Keratinocyte (primary cell): Measurements from ENCODE around the gene RANBP2.
"Not testable (repeated sequence)": the region's sequence is repeated elsewhere in the genome, so short reads cannot be mapped to it uniquely, and the experiment has no call there.

Experiments used
- EZH2 ChIP-seq: IDR thresholded peaks from one replicate; pipeline ENCODE4 v1.6.1; 2012; ENCODE audit warnings: inconsistent platforms, mild to moderate bottlenecking, low read length, moderate library complexity
- TF ChIP-seq, protein P1 (sequence below), 3 experiments: IDR thresholded peaks in 1 of 3; conservative IDR thresholded peaks in 1 of 3; optimal IDR thresholded peaks in 1 of 3; 2 replicates in 2 of 3; 3 replicates in 1 of 3; pipeline versions ENCODE3 to v1.5.1; 2011; ENCODE audit warnings: low read length in 3 of 3, mild to moderate bottlenecking in 3 of 3, moderate library complexity in 2 of 3, control low read depth in 1 of 3, inconsistent platforms in 1 of 3; ENCODE audit not compliant: insufficient read depth in 2 of 3; ENCODE audit errors: extremely low read depth in 1 of 3

GRCh38 chr2:108726048-108726447, 6.8 kb downstream of the RANBP2 start:
- TF ChIP-seq, protein P1, sequence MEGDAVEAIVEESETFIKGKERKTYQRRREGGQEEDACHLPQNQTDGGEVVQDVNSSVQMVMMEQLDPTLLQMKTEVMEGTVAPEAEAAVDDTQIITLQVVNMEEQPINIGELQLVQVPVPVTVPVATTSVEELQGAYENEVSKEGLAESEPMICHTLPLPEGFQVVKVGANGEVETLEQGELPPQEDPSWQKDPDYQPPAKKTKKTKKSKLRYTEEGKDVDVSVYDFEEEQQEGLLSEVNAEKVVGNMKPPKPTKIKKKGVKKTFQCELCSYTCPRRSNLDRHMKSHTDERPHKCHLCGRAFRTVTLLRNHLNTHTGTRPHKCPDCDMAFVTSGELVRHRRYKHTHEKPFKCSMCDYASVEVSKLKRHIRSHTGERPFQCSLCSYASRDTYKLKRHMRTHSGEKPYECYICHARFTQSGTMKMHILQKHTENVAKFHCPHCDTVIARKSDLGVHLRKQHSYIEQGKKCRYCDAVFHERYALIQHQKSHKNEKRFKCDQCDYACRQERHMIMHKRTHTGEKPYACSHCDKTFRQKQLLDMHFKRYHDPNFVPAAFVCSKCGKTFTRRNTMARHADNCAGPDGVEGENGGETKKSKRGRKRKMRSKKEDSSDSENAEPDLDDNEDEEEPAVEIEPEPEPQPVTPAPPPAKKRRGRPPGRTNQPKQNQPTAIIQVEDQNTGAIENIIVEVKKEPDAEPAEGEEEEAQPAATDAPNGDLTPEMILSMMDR (optimal IDR thresholded peaks at IDR 0.05 in 1 of 3, IDR thresholded peaks at IDR 0.05 in 1 of 3, conservative IDR thresholded peaks at IDR 0.05 in 1 of 3; ENCODE audit: extremely low read depth in 1 of 3, insufficient read depth in 2 of 3, low read length in 3 of 3), result not testable (repeated sequence)
- not testable (repeated sequence) for TF ChIP-seq EZH2
